Ascending aorta (tissue), 2 donors: ENCODE measurements around the gene CENPK. TPM values are rescaled to one million over a fixed set of nuclear protein-coding genes. Genes with fewer than 3 reads are reported as not detected.
A peak's percentile ranks its signal among the peaks of the same experiment; 100 is the strongest.

Experiments used
- DNase-seq, 2 donors: peaks; one replicate each; pipeline ENCODE4 v3.0.0-alpha.2; 2019; ENCODE audit warnings: low spot score in 2 of 2
- H3K27ac ChIP-seq, 2 donors: fragments of 200-600 bp; sonication (generic); one replicate each; pipeline ENCODE4 v1.5.1; 2016 to 2017; ENCODE audit warnings: mild to moderate bottlenecking in 1 of 2
- H3K27me3 ChIP-seq: fragments of 200-600 bp; sonication (generic); one replicate; pipeline ENCODE4 v1.5.1; 2017
- H3K36me3 ChIP-seq, 2 donors: fragments of 200-600 bp; sonication (generic); one replicate each; pipeline ENCODE4 v1.5.1; 2016
- H3K4me1 ChIP-seq, 2 donors: fragments of 200-600 bp; sonication (generic); one replicate each; pipeline ENCODE4 v1.5.1; 2016 to 2017; ENCODE audit warnings: mild to moderate bottlenecking in 1 of 2
- H3K4me3 ChIP-seq, 2 donors: fragments of 200-600 bp; sonication (generic); one replicate each; pipeline ENCODE4 v1.5.1; 2016 to 2017; ENCODE audit warnings: mild to moderate bottlenecking in 1 of 2
- H3K9me3 ChIP-seq, 2 donors: fragments of 200-600 bp; sonication (generic); one replicate each; pipeline ENCODE4 v1.5.1; 2016
- CTCF ChIP-seq, 3 experiments: fragments of 200-600 bp in 2 of 3; fragments of 450-650 bp in 1 of 3; sonication (generic) in 2 of 3; IDR thresholded peaks; one replicate each; pipeline ENCODE4 v1.5.1; 2016 to 2019; ENCODE audit warnings: antibody characterized with exemption in 3 of 3, mild to moderate bottlenecking in 1 of 3, moderate library complexity in 1 of 3
- intact Hi-C: fragments of 100-400 bp; cut with DNase I; formaldehyde crosslinking; loops from one replicate; pipeline ENCODE4 v1.15.1; 2023
- total RNA-seq: library from RNA; depleted of rRNA; stranded (reverse); fragments of >200 nt; gene quantifications from one replicate; pipeline ENCODE4 v1.1.0, GENCODE V29; 2016

The CENPK gene
- total RNA-seq, 1 donor from 2014 or later: 5.2 TPM

- Histone ChIP-seq H3K4me3 (no peak overlapping the region), H3K9me3 (no peaks in the 10 kb centered on the region), H3K4me1 (no peaks in the 10 kb centered on the region), H3K27me3 (no peaks in the 10 kb centered on the region), H3K27ac (no peak overlapping the region), H3K36me3 (peaks cover 25 to 61% of the 10 kb centered on the region in 2 donors)
- DNase-seq: no peak
- TF ChIP-seq CTCF (IDR thresholded peaks at IDR 0.05): no peak
- intact Hi-C loops: no loop called here
Measured at GRCh38 chr5:65577141-65577540, 14.2 kb upstream of the CENPK start.

- no peak overlapping the region for H3K27ac ChIP-seq
- no peaks in the 10 kb centered on the region for H3K4me1 ChIP-seq
- no peaks in the 10 kb centered on the region for H3K9me3 ChIP-seq
- intact Hi-C loops: no loop called here
- H3K4me3 ChIP-seq: no peak overlapping the region
- no peak for DNase-seq
- no peaks in the 10 kb centered on the region for H3K27me3 ChIP-seq
- no peak for TF ChIP-seq CTCF (IDR thresholded peaks at IDR 0.05)
- H3K36me3 ChIP-seq: peaks cover 8 to 38% of the 10 kb centered on the region in 2 donors
Measured at GRCh38 chr5:65570598-65571226, 7.7 kb upstream of the CENPK start.

- no peak for TF ChIP-seq CTCF (IDR thresholded peaks at IDR 0.05)
- H3K27me3 ChIP-seq: no peaks in the 10 kb centered on the region
- DNase-seq: no peak
- intact Hi-C loops: no loop called here
- peaks cover 0 to 12% of the 10 kb centered on the region in 2 donors for H3K4me1 ChIP-seq
- H3K9me3 ChIP-seq: no peaks in the 10 kb centered on the region
- H3K36me3 ChIP-seq: peaks cover 2 to 18% of the 10 kb centered on the region in 2 donors
- no peak overlapping the region for H3K27ac ChIP-seq
- H3K4me3 ChIP-seq: no peak overlapping the region
Measured at GRCh38 chr5:65566505-65566904, 3.5 kb upstream of the CENPK start.

- Histone ChIP-seq H3K27me3 (no peaks in the 10 kb centered on the region), H3K4me3 (peak overlapping the region; percentile 75 to 92), H3K27ac (peak overlapping the region; percentile 75 to 86), H3K36me3 (peaks cover 2 to 8% of the 10 kb centered on the region in 2 donors), H3K9me3 (no peaks in the 10 kb centered on the region), H3K4me1 (peaks cover 0 to 12% of the 10 kb centered on the region in 2 donors)
- DNase-seq: no peak
- no peak for TF ChIP-seq CTCF (IDR thresholded peaks at IDR 0.05)
- intact Hi-C loops: loop anchor here (2.0 to 5.0 kb wide), 3 partner anchors 61 to 159 kb away; partner anchors contain the start of genes ADAMTS6, NLN, SGTB and SHLD3
Measured at GRCh38 chr5:65563777-65564176, 809 bp upstream of the CENPK start.

- intact Hi-C loops: no loop called here
Measured at GRCh38 chr5:65556718-65557117, 6.2 kb downstream of the CENPK start.

More at GRCh38 chr5:65556718-65557117, 6.2 kb downstream of the CENPK start:
- no peak overlapping the region for H3K4me3 ChIP-seq
- no peaks in the 10 kb centered on the region for H3K27me3 ChIP-seq
- no peak for TF ChIP-seq CTCF (IDR thresholded peaks at IDR 0.05)
- H3K36me3 ChIP-seq: no peaks in the 10 kb centered on the region
- no peaks in the 10 kb centered on the region for H3K4me1 ChIP-seq
- H3K9me3 ChIP-seq: no peaks in the 10 kb centered on the region
- no peak overlapping the region for H3K27ac ChIP-seq
- DNase-seq: no peak
